NT2/D1 (cell line): Measurements from ENCODE around the gene OR2S2.
"Not testable (repeated sequence)": the region's sequence is repeated elsewhere in the genome, so short reads cannot be mapped to it uniquely, and the experiment has no call there.

Experiments
- DNase-seq: peaks from one replicate; pipeline ENCODE4 v3.0.0-alpha.2; 2011; ENCODE audit warnings: low read depth, low spot score
- H3K27me3 ChIP-seq: 2 replicates; pipeline ENCODE4 v1.6.0; 2011; ENCODE audit warnings: mild to moderate bottlenecking; ENCODE audit not compliant: insufficient read length, insufficient read depth
- H3K36me3 ChIP-seq: 2 replicates; pipeline ENCODE4 v1.6.1; 2011; ENCODE audit warnings: mild to moderate bottlenecking, low read length, mixed read lengths; ENCODE audit not compliant: insufficient read depth, insufficient read length
- H3K4me1 ChIP-seq: 2 replicates; pipeline ENCODE4 v1.5.1; 2011; ENCODE audit not compliant: insufficient read depth, insufficient read length
- H3K4me3 ChIP-seq: 2 replicates; pipeline ENCODE4 v1.5.1; 2011; ENCODE audit warnings: low read depth; ENCODE audit not compliant: insufficient read length
- H3K9ac ChIP-seq: 2 replicates; pipeline ENCODE4 v1.6.0; 2011; ENCODE audit warnings: low read depth; ENCODE audit not compliant: insufficient read length
- H3K9me3 ChIP-seq: 2 replicates; pipeline ENCODE4 v1.5.1; 2011; ENCODE audit warnings: mild to moderate bottlenecking, low read length; ENCODE audit not compliant: insufficient read depth
- SUZ12 ChIP-seq: IDR thresholded peaks from 2 replicates; pipeline ENCODE4 v1.6.1; 2011; ENCODE audit not compliant: insufficient read length, insufficient read depth; ENCODE audit errors: extremely low read depth
- YY1 ChIP-seq: IDR thresholded peaks from 2 replicates; pipeline ENCODE4 v1.6.1; 2011; ENCODE audit not compliant: insufficient read length, insufficient read depth
- ZNF274 ChIP-seq: IDR thresholded peaks from 2 replicates; pipeline ENCODE4 v1.6.1; 2011; ENCODE audit warnings: mild to moderate bottlenecking, low read depth, low read length

Gene OR2S2

GRCh38 chr9:35937227-35937626 is 20.7 kb downstream of the OR2S2 start:
- Histone ChIP-seq H3K36me3 (no peaks in the 10 kb centered on the region), H3K4me1 (no peaks in the 10 kb centered on the region), H3K9ac (no peak overlapping the region), H3K9me3 (no peaks in the 10 kb centered on the region), H3K27me3 (no peaks in the 10 kb centered on the region), H3K4me3 (no peak overlapping the region)
- no peak for DNase-seq
- TF ChIP-seq ZNF274 (no peak), YY1 (no peak), SUZ12 (no peak)

- no peaks in the 10 kb centered on the region for H3K36me3 ChIP-seq
- H3K9me3 ChIP-seq: no peaks in the 10 kb centered on the region
- no peaks in the 10 kb centered on the region for H3K4me1 ChIP-seq
- H3K9ac ChIP-seq: no peak overlapping the region
- TF ChIP-seq SUZ12 (no peak), ZNF274 (no peak), YY1 (no peak)
- no peak overlapping the region for H3K4me3 ChIP-seq
- DNase-seq: no peak
- H3K27me3 ChIP-seq: no peaks in the 10 kb centered on the region
Measured at GRCh38 chr9:35935755-35936509, 22.0 kb downstream of the OR2S2 start.

GRCh38 chr9:35935261-35935660 is 22.7 kb downstream of the OR2S2 start:
- H3K4me1 ChIP-seq: no peaks in the 10 kb centered on the region
- no peak overlapping the region for H3K9ac ChIP-seq
- H3K27me3 ChIP-seq: no peaks in the 10 kb centered on the region
- TF ChIP-seq ZNF274: no peak
- no peak for TF ChIP-seq SUZ12
- TF ChIP-seq YY1: no peak
- no peaks in the 10 kb centered on the region for H3K9me3 ChIP-seq
- no peak overlapping the region for H3K4me3 ChIP-seq
- no peak for DNase-seq
- H3K36me3 ChIP-seq: no peaks in the 10 kb centered on the region

- not testable (repeated sequence) for H3K4me1 ChIP-seq, H3K9ac ChIP-seq, H3K36me3 ChIP-seq, DNase-seq, H3K27me3 ChIP-seq, H3K9me3 ChIP-seq, H3K4me3 ChIP-seq
Measured at GRCh38 chr9:35934069-35934468, 23.9 kb downstream of the OR2S2 start.

GRCh38 chr9:35933550-35934067 is 24.3 kb downstream of the OR2S2 start:
- Histone ChIP-seq H3K36me3 (no peaks in the 10 kb centered on the region), H3K4me3 (no peak overlapping the region), H3K9me3 (no peaks in the 10 kb centered on the region), H3K9ac (no peak overlapping the region), H3K27me3 (no peaks in the 10 kb centered on the region), H3K4me1 (no peaks in the 10 kb centered on the region)
- DNase-seq: no peak
- TF ChIP-seq ZNF274 (no peak), YY1 (no peak), SUZ12 (no peak)

- Histone ChIP-seq H3K4me1 (no peaks in the 10 kb centered on the region), H3K4me3 (no peak overlapping the region), H3K27me3 (no peaks in the 10 kb centered on the region), H3K9ac (no peak overlapping the region), H3K9me3 (no peaks in the 10 kb centered on the region), H3K36me3 (no peaks in the 10 kb centered on the region)
- TF ChIP-seq SUZ12 (no peak), ZNF274 (no peak), YY1 (no peak)
- DNase-seq: no peak
Measured at GRCh38 chr9:35932735-35933134, 25.2 kb downstream of the OR2S2 start.

GRCh38 chr9:35930989-35931388 is 27.0 kb downstream of the OR2S2 start:
- H3K9ac ChIP-seq: no peak overlapping the region
- no peaks in the 10 kb centered on the region for H3K4me1 ChIP-seq
- DNase-seq: no peak

More at GRCh38 chr9:35930989-35931388, 27.0 kb downstream of the OR2S2 start:
- Histone ChIP-seq H3K9me3 (no peaks in the 10 kb centered on the region), H3K36me3 (no peaks in the 10 kb centered on the region), H3K27me3 (no peaks in the 10 kb centered on the region), H3K4me3 (no peak overlapping the region)
- TF ChIP-seq ZNF274 (no peak), YY1 (no peak), SUZ12 (no peak)
